GM19099 (cell line): ENCODE results near the gene OLFML3.

Experiments used
- POLR2A ChIP-seq: IDR thresholded peaks from 3 replicates; pipeline ENCODE4 v1.6.1; 2011; ENCODE audit warnings: low read depth; ENCODE audit not compliant: insufficient read length; ENCODE audit errors: extremely low read depth

Gene OLFML3

DNA sequence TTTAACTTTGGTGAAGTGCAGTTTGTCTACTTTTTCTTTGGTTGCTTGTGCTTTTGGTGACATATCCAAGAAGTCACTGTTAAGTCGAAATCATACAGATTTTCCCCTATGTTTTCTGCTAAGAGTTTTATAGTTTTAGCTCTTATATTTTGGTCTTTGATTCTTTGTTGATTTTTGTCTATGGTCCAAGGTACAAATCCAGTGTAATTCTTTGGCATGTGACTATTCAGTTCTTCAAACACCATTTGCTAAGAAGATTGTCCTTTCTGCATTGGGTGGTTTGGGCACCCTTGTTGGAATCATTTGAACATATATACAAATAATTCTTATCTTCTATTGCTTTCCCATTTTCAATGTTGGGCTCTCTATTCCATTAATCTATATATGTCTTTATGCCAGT, 33.9 kb upstream of the OLFML3 start:
- TF ChIP-seq POLR2A: no peak

DNA sequence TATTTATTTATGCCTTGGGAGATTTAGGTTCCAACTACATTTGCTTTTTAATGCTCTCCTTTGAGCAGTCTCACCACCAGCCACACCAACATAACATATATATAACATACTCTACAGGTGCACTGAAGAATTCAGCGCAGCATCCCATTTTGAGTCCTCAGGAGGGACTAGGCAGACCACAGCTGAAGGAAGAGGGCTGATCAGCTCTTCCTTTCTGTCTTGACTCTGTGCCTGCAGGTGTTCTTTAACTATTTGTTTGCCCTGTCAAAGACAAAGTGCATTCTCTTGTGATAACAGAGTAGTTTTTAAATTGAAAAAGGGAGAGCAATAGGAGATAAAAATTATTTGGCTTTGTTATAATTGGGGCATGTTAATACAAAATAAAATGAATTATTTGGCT, 33.2 kb upstream of the OLFML3 start:
- TF ChIP-seq POLR2A: no peak

DNA sequence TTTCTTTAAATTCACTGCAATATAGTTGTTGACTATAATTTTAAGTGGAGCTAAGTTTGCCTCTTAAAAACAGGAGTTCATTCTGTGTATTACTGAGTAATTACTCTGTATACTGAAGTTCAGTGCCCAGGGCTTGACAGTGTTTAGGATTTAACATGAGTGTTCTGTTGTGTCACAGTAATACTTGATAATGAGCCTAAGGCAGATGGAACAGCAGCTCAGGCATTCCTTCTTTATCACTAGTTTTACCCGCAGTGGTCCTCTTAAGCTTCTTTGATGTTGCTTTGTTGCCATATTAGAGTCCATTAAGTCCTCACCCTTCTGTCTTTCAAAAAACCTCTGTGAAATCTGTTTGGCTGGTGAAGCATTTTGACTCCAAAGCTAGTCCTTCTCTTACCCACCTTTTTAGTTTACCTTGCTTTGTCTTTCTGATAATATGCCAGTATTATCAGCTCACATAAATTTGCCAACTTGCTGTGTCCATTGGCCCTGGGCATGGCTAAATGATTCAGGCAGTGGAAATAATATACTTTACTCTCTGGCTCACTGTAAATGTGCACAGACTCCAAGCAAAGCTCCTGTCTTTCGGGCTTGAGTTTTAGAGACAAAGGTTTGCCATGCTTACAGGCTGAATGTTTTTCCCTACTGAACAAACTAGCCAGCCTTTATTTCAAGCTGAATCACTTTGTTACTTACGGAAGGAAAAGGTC, 32.4 kb upstream of the OLFML3 start:
- TF ChIP-seq POLR2A: no peak

DNA sequence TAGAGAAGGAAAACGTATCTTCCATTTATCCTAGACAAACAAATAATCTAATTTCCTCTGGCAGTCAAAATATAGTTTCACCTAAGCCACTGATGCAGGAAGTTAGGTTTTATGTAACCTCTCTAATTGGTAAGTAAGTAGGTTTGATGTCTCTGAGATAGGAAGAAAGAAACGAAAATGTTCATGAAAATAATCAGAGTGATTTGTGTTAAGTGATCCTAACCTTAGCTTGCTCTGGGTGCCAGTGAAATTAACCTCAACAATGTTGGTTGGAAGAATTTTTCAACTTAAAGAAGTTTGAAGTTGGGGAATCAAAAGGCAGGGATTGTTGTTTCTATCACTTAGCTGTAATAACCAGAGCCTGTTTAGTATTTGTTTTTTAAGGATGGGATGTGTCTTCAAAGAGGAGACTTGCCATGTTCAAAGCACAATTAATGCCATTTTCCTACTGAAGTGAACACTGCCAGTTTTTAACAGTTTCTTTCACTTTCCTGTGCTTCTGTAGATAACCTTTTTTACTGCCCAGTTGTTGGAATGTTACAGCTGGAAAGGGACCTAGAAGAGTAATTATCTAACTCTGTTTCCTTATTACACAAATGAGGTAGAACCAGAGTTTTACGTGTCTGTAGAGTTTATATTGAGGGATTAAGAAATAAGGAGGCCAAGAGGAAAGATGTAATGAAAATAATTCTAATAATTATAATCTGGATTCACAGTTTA, 31.7 kb upstream of the OLFML3 start:
- TF ChIP-seq POLR2A: no peak

DNA sequence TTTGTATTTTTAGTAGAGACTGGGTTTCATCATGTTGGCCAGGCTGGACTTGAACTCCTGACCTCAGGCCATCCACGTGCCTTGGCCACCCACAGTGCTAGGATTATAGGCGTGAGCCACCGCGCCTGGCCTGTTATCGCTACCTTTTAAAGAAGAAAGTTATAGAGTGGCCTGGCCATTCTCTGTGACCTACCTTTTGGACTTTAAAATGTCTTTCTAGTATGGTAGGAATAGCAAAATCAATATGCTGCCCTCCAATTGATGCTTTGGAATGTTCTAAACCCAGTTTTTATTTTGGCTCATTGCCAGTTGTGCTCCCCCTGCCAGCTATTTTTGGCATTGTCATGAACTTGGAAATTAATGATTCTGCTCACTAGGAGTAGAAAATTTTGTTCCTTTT, 30.3 kb upstream of the OLFML3 start:
- no peak for TF ChIP-seq POLR2A

DNA sequence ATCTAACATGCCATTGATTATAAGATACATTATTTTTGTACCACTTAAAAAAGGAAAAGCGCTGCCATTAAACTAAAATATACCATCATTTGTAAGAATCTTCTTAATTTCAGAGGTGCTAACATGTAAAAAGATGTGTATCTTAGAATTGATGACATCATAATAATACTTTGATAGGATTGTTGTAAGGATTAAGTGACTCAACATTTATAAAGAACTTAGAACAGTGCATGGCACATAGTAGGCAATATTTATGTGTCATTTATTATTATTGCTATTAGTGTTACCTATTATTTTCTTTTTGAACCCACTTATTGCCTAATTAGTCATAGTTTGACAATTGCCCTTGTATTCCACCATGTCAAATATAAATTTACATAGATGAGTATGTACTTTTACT, 28.4 kb upstream of the OLFML3 start:
- no peak for TF ChIP-seq POLR2A

DNA sequence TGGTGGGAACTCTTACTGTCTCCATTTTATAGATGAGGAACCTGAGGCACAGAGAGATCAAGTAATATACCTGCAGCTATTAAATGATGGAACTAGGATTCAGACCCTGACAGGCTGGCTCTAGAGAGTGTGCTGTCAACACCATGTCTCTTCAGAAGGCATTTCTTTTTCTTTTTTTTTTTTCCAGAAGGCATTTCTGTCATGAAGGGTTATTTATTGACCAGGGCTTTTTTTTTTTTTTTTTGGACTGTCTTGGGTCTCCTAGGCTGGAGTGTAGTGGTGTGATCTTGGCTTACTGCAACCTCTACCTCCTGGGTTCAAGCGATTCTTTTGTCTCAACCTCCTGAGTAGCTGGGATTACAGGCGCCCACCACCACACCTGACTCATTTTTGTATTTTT, 27.6 kb upstream of the OLFML3 start:
- no peak for TF ChIP-seq POLR2A

DNA sequence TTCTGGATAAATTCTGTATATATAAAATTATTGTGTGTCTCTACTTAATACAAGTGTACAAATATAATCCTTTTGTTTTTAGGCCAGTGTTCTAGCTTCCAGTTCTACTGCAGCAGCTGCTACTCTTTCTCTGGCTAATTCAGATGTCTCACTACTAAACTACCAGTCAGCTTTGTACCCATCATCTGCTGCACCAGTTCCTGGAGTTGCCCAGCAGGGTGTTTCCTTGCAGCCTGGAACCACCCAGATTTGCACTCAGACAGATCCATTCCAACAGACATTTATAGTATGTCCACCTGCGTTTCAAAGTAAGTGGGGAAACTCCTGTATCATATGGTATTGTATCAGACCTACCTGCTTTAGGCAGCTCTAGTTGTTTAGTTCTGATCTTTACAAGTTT, 21.3 kb upstream of the OLFML3 start:
- TF ChIP-seq POLR2A: no peak

DNA sequence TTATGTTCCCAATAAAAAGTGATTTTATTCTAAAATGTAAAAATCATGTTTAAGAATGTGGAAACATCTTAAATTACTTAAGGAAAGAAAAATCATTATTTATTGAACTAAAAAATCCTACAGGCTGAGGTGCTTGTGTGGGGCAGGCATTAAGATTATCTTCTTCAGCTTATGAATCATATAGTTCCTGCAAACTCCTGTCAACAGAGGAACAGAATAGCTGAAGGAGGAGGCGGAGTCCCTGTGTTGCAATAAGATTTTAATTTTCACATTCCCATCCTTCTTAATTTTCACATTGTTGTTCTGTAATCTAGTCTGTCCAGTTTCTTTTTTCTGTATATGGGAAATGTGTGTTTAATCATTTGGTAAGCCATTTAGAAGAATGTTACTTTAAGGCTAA, 20.6 kb upstream of the OLFML3 start:
- TF ChIP-seq POLR2A: no peak

DNA sequence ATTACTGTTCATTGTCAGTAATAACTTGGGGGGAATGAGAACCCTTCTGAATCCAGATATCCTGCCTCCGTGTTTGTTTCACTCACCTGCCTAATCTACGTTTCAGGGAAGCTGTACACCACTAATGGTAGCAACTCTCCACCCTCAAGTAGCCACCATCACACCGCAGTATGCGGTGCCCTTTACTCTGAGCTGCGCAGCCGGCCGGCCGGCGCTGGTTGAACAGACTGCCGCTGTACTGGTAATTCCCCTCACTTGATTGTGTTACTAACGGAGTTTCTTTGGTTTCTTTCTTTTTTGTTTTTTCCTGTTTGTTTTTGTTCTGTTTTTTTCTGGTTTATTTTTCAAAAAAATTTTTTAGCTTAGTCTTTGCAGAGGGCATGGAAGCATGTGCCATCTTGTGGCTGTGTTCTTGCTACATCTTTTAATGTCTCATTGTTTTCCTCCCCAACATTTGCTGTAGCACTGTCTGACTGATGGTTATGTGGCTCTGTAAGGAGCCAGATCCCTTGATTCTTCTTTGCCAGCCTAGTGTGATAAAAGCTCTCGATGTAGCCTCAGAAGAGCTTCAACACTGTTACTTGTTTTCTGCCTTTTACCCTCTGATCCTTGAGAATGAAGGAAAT, 15.9 kb upstream of the OLFML3 start:
- TF ChIP-seq POLR2A: no peak

DNA sequence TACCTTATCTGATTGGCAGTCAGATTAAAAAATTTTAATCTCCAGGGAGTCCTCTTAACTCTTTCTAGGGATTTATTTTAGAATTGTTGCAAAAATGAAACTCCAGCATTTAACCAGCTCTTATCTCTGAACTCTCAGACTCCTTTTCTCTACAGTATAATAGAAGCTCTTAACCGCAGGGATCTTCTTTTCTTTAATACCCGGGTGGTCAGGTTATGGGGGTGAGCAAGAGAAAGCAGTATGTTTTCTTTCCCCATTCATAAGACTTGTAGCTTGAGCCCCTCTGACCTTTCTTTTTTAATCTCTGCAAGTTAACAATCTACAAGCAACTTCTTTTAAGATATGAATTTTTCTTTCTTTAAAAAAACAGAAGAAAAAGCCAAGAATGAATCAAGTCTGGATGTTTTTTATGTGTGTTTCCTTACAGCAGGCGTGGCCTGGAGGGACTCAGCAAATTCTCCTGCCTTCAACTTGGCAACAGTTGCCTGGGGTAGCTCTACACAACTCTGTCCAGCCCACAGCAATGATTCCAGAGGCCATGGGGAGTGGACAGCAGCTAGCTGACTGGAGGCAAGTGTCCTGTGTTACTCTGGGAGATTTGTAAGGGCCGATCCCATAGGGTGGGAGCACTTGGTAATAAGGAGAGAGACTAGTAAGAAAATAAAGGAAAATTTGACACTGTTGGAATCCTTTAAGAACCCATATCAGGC, 13.4 kb upstream of the OLFML3 start:
- no peak for TF ChIP-seq POLR2A

DNA sequence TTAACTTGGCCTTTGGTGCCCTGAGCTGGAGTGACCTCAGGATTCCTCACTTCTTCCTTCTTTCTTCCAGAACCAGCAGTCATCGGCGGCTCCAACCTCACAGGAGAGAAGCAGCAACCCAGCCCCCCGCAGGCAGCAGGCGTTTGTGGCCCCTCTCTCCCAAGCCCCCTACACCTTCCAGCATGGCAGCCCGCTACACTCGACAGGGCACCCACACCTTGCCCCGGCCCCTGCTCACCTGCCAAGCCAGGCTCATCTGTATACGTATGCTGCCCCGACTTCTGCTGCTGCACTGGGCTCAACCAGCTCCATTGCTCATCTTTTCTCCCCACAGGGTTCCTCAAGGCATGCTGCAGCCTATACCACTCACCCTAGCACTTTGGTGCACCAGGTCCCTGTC, 6.3 kb upstream of the OLFML3 start:
- TF ChIP-seq POLR2A: no peak

DNA sequence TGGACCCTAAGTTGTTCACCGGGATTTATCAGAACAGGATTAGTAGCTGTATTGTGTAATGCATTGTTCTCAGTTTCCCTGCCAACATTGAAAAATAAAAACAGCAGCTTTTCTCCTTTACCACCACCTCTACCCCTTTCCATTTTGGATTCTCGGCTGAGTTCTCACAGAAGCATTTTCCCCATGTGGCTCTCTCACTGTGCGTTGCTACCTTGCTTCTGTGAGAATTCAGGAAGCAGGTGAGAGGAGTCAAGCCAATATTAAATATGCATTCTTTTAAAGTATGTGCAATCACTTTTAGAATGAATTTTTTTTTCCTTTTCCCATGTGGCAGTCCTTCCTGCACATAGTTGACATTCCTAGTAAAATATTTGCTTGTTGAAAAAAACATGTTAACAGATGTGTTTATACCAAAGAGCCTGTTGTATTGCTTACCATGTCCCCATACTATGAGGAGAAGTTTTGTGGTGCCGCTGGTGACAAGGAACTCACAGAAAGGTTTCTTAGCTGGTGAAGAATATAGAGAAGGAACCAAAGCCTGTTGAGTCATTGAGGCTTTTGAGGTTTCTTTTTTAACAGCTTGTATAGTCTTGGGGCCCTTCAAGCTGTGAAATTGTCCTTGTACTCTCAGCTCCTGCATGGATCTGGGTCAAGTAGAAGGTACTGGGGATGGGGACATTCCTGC, 3.9 kb upstream of the OLFML3 start:
- no peak for TF ChIP-seq POLR2A

DNA sequence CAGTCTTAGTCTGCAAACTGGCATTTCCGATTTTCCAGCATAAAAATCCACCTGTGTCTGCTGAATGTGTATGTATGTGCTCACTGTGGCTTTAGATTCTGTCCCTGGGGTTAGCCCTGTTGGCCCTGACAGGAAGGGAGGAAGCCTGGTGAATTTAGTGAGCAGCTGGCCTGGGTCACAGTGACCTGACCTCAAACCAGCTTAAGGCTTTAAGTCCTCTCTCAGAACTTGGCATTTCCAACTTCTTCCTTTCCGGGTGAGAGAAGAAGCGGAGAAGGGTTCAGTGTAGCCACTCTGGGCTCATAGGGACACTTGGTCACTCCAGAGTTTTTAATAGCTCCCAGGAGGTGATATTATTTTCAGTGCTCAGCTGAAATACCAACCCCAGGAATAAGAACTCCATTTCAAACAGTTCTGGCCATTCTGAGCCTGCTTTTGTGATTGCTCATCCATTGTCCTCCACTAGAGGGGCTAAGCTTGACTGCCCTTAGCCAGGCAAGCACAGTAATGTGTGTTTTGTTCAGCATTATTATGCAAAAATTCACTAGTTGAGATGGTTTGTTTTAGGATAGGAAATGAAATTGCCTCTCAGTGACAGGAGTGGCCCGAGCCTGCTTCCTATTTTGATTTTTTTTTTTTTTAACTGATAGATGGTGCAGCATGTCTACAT, 2.5 kb upstream of the OLFML3 start:
- no peak for TF ChIP-seq POLR2A
